Activated CD8-positive, alpha-beta memory T cell treated with anti-CD3 and anti-CD28 coated beads, Interleukin-2, amount 50 U/mL, for 48 hours (primary cell): ENCODE measurements around the gene DGKQ.
"Not testable (repeated sequence)": the region's sequence is repeated elsewhere in the genome, so short reads cannot be mapped to it uniquely, and the experiment has no call there.

Experiments
- DNase-seq: peaks from one replicate; pipeline ENCODE4 v3.0.0-alpha.2; 2020

The DGKQ gene

GRCh38 chr4:949656-950055 is 23.7 kb downstream of the DGKQ start:
- DNase-seq, result no peak

DNA sequence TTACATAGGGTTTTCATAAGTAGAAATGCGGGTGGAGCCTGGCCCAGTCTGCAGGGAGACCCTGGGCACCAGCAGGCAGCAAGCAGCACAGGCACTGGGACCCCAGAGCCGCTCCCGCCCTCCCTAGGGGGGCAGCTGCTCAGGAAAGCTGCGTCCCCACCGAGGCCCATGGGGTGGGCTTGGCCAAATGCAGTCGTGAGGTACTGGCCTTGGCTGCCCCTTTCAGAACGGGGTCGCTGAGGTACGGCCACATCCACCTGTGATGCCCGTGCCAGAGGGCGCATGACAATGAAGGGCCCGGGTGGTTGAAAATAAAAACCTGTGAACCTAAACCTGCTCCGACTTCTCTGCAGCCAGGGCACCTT is 24.5 kb downstream of the DGKQ start:
- DNase-seq, result no peak

DNA sequence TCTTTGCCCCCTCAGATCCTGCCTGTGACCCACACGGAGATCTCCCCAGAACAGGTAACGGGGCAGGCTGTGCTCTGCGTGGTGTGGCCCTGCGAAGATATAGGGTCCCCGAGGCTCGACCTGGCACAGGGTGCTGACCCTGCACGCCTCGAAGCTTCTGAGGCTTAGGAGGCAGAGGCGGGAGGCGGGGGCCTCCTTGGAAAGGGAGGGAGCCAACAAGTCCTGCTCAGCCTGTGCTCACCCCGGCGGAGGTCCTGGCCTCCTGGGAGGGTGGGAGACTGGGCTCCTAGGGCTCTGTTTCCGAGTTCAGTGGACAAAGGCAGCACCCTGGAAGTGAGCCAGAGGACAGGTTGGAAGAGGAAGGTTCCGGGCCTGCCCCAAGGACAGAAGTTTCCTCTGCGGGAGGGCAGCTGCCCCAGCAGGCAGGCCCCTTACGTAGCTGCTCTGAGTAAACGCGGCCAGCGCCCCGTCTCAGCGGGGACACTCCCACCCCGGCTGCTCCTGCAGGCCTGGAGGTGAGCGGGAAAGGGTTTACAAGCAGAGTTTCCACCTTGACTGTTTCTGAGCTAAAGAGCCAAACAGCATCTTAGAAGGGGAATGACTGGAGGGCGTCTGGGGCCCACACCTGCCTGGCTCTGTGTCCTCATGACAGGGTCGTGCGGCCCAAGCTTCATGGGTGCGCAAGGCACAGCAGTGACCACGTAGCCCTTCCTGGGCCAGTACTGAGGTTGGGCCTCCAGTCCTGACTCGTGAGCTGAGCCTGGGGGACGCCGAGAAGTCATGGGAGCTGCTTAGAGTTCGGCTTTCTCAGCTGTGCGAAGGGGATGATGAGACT is 25.1 kb downstream of the DGKQ start:
- DNase-seq, result no peak

DNA sequence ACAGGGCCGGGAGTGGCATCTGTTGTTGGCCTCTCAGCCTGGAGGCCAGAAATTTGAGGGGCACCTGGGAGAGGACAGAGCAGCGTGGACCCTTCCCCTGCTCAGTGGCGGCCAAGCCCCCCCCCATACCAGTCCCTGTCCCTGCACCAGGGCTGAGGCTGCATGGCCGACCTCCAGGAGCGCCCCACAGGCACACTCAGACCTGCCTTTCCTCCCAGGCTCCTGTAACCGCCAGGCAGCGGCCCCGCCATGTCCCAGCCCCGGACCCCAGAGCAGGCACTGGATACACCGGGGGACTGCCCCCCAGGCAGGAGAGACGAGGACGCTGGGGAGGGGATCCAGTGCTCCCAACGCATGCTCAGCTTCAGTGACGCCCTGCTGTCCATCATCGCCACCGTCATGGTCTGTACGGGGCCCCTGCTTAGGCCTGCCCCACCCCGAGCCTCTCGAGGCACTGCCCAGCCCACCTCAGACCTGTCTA is 25.8 kb downstream of the DGKQ start:
- no peak for DNase-seq

DNA sequence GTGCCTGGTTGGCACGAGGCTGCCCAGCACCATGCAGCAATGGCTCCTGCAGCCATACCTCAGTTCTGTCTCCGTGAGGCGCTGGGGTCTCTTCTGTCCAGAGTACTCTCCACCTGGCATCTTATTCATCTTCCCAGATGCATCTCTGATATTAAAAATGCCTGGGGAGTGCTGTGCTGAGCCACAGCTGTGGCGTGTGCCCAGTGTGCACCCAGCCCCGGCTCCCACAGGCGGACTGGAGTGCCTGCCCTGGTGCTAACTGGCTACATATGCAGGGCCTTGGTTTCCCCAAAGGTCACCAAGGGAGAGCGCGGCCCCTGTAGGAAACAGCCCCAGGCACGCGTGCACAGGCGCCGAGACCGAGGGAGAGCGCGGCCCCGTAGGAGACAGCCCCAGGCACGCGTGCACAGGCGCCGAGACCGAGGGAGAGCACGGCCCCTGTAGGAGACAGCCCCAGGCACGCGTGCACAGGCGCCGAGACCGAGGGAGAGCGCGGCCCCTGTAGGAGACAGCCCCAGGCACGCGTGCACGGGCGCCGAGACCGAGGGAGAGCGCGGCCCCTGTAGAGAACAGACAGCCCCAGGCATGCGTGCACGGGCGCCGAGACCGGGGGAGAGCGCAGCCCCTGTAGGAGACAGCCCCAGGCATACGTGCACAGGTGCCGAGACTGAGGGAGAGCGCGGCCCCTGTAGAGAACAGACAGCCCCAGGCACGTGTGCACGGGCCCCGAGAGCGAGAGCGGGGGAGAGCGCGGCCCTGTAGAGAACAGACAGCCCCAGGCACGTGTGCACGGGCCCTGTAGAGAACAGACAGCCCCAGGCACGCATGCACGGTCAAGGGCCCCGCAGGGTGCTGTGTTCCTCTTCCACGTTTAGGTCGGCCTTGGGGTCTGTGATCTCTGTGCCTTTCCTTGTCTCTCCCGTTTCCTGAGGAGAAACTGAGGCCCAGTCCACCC is 26.6 kb downstream of the DGKQ start:
- DNase-seq, result no peak

DNA sequence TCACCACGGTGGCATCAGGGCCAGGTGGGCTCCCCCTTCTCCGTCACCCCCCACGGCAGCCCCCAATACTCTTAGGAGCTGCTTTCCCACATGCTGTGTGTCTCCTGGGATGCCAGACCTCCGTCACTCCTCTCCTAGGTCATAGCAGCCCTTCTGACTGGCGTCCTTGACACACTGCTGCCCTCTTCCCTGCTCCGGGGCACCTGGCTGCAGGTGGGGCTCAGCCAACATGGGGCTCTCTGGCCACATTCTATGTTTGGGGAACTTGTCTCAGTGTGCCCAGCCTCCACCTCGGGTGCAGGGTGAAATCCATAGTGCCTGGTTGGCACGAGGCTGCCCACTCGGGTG is 27.3 kb downstream of the DGKQ start:
- no peak for DNase-seq

DNA sequence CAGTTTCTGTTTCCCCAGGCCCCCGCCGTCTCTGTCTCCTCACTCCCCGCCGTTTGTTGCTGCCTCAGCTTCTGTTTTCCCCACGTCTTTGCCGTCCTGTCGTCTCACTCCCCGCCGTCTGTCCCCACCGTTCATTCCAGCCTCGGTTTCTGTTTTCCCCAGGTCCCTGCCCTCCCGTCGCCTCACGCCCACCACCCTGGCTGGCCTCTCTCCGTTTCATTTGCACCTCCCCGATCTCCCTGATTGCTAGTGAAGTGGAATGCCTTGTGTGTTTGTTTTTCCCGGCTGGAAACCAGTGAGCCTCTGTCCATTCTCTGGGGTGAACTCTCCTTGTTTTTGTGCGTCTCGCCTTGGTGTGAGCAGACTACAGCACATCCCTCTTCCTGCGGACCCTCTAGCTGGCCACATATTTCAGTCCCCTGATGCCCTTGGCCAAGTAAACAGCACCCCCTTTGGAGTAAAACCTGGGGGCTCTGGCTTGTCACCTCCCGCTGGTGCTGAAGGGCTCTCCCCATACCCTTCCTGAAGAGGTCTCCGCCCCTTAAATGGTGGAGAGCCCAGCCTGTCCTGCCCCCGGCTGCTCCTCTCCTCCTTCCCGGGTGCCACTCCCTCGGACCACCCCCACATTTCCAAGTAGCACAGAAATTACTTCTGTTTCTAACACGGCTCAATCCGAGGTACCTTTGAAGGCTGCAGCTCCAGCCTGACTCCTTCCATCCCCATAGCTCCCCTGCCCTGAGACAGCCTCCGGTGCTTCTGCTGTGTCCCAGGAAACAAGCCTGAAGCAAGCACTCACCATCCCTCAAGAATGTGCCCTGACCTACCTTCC is 27.9 kb downstream of the DGKQ start:
- DNase-seq, result no peak

DNA sequence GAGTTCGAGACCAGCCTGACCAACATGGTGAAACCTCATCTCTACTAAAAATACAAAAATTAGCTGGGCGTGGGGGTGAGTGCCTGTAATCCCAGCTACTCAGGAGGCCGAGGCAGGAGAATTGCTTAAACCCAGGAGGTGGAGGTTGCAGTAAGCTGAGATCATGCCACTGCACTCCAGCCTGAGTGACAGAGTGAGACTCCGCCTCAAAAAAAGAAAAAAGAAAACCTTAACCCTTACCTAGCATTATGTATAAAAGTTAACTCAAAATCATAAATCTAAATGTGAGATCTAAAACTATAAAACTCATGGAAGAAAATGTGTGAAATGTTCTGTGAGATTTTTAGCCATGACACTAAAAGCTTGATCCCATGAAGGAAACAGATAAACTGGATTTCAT is 33.9 kb downstream of the DGKQ start:
- DNase-seq, result not testable (repeated sequence)

DNA sequence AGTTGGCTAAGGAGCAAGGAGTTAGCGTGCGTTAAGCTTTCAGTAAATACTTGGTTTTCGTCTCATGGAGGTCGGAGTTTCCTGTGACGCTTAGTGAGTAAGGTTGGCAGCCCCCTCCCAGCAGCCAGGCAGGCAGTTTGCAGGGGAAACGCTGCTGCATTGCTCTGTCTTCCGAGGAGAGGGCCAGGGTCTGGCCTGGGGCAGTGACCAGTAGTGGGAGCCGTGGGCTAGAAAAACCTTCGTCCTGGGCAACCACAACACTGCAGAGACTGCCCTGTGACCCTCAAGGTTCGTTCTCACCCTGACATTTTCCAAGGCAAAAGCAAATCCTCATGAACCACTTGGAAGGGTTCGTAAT is 40.7 kb downstream of the DGKQ start:
- DNase-seq, result no peak

- peak; percentile 99 for DNase-seq
Measured at GRCh38 chr4:931960-932712, 41.2 kb downstream of the DGKQ start, which contains the start of the genes GAK and TMEM175. Gene GAK, minus strand, starts transcription at chr4:932316. Its CDS starts 129 bp downstream, at chr4:932187. Gene TMEM175, plus strand, starts transcription at chr4:932460. Its CDS starts 15,280 bp downstream, at chr4:947740.

DNA sequence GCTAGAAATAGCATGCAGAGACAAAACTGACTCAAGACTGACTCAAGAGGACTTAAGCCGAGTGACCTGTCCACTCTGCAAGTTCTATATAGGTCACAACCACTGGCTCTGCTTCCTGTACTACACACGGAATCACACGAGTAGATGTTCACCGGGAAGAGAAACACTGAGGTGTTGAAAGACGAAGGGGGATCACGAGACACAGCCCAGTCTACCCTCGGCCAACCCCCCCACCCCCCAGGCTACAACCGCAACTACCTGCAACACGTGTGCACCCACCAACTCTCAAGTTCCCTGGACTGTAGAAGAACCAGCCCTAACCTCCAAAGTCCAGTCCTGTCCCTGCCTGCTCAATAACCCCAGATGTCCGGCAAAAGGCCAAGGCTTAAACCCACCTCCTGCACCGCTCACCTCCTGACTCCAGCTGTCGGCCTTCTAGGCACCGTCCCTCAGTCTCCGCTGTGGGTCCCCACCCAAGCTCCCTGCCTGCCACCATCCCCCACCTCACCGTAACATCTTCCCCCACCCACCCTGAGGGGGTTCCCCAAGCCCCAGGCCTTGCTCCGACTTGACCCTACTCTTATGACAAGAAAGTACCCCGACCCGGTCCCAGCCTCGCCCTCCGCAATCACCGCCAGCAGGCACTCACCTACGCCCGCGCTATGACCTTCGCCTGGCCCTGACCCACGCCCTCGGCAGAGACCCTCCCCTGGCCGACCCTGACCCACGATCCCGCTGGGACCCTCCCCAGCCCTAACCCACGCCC is 42.0 kb downstream of the DGKQ start:
- DNase-seq, result no peak

DNA sequence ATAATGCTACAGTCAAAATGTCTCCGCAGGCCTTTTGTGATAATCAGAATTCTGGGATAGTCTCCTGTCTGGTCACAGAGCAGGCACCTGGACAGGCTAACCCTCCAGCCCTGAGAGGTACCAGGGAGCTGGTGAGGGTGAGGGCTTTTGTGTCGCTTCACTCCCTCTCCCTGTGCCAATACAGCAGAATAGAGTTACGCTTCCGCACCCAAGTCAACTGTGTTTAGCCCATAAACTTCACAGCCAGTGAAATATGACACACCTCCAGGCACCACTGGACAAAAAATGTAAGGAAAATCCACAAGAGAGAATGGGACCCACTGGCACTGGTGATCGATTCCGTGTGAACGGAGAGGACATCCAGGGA is 42.6 kb downstream of the DGKQ start:
- DNase-seq, result no peak

DNA sequence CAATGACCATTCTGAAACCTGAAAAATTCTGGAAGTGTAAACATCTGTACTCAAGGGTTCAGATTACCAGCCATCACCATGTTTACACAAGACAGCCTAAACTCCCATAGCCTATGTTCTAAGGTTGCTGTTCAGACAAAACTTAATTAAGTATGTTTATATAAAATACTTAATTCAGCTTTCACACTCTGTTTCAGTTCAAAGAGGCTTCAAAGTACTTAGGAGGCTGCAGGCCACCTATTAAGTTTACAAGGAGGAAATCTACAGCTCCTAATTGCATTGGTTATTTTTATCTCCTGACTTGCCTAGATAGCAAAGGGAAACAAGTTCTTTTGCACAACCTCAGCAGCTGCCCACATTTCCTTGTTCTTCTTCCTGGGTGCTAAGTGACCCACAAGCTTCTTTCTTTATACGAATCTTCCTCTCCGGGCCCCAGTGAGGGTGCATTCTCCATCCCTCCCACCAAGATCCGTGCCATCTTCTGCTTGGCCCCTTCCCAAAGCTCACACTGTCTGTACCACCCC is 43.3 kb downstream of the DGKQ start:
- DNase-seq, result no peak

GRCh38 chr4:929096-929765 is 44.1 kb downstream of the DGKQ start:
- no peak for DNase-seq

- DNase-seq, result not testable (repeated sequence)
Measured at GRCh38 chr4:927566-927965, 45.8 kb downstream of the DGKQ start.

DNA sequence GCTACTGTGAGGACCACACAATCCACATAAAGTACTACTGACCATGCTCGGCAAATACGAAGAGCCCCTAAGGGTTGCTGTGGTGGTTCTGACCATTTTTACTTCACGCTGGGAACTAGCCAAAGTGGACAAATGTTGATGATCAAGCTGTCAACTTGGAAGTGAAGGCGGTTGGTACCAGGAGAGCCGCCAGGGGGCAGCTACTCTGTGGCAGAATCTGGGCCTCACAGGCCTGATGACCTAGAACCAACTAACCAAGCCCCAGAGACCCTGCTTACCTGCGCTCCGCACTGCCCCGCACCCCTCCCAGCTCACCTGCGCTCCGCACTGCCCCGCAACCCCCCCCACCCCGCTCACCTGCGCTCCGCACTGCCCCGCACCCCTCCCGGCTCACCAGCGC is 46.8 kb downstream of the DGKQ start:
- DNase-seq, result no peak

DNA sequence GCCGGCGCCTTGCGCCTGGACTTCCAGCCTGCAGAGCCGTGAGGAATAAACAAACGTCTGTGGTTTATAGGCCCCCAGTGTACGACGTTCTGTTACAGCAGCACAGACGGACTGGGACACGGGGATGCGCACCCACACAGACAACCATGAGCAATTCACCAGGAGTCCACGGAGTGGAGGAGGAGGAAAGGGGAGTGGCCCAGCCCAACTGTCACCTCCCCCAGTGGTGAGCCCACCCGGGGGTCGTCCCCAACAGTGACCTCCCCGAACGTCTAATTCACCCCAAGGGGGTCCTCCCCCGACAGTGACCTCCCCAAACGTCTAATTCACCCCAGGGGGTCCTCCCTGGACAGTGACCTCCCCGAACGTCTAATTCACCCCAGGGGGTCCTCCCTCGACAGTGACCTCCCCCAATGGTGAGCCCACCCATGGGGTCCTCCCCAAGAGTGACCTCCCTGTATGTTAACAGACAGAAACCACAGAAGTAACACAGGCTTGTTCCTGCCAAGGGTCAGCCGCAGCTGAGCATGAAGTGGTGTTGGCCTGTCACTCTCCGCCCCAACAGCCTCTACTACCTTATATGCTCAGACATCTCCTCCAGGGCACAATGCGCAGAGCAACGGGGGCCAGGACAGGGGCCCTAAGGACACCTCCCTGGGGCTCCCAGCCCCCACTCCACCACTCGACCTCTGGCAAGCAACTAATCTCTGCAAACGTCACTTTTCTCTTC is 47.4 kb downstream of the DGKQ start:
- no peak for DNase-seq

DNA sequence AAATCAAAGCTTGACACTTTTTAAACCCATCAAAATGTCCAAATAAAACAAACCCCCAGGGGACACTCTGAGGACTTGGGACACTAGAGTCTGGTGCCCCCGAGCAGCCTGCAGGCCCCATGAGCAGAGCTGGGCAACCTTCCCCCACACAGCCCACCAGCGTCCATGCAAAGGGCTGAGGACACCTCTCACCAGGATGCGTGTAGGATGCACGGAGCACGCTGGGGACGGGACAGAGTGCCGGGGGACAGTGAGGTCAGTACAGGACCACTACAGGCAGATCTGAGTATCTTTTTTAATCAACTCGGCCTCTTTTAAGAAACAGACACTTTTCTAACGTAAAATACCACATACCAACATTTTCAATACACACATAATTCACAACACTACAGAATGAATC is 48.2 kb downstream of the DGKQ start:
- DNase-seq, result no peak
